ENCODE measurements around the gene NDST1.

DNA sequence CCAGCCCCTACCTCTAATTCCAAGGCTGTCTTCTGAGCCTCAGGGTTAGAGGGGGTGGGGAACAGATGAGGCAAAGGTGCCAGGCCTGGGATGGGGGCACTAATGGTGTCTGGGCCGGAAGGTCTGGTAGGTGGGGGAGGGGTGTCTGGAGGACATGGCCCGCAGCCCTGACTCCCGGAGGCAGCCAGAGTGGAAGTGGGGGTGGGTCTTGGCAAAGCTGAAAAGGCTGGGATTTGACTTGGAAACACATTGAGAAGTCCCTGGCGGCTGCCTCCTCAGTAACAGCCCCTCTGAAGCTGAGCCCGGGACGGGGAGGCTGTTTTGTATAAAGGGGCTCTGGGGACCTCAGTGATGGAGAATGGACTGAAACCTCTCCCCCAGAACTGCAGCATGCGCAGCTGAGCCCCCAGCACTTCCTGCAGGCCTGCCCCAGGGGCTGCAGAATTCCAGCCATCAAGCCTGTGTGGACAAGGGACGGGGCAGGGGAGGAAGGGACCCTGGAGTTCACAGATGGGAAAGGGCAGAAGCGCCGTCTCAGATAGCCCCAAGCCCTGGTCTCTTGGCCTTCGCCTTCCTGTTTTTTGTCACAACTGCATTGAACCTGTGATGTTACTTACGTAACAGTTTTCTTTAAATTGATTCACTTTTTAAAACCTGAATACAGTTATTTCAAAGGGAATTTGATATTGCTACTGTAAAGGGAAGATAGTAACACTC lies 83.2 kb downstream of the NDST1 start:
- TF ChIP-seq, protein P1, sequence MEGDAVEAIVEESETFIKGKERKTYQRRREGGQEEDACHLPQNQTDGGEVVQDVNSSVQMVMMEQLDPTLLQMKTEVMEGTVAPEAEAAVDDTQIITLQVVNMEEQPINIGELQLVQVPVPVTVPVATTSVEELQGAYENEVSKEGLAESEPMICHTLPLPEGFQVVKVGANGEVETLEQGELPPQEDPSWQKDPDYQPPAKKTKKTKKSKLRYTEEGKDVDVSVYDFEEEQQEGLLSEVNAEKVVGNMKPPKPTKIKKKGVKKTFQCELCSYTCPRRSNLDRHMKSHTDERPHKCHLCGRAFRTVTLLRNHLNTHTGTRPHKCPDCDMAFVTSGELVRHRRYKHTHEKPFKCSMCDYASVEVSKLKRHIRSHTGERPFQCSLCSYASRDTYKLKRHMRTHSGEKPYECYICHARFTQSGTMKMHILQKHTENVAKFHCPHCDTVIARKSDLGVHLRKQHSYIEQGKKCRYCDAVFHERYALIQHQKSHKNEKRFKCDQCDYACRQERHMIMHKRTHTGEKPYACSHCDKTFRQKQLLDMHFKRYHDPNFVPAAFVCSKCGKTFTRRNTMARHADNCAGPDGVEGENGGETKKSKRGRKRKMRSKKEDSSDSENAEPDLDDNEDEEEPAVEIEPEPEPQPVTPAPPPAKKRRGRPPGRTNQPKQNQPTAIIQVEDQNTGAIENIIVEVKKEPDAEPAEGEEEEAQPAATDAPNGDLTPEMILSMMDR (IDR thresholded peaks at IDR 0.05 in 8 of 11, conservative IDR thresholded peaks at IDR 0.05 in 3 of 11): no peak
- TF ChIP-seq POLR2A (IDR thresholded peaks at IDR 0.05): no peak

All from spleen (tissue), 7 donors.